ENCODE data around the gene PLCG1. TPM values are rescaled to one million over a fixed set of nuclear protein-coding genes. Genes with fewer than 3 reads are reported as not detected.
A peak's percentile ranks its signal among the peaks of the same experiment; 100 is the strongest.
"Not testable (repeated sequence)": the region's sequence is repeated elsewhere in the genome, so short reads cannot be mapped to it uniquely, and the experiment has no call there.

PLCG1 gene
- polyA plus RNA-seq, 3 donors from 2014 or later = 3.2 to 31.4 (median 7.5) TPM

DNA sequence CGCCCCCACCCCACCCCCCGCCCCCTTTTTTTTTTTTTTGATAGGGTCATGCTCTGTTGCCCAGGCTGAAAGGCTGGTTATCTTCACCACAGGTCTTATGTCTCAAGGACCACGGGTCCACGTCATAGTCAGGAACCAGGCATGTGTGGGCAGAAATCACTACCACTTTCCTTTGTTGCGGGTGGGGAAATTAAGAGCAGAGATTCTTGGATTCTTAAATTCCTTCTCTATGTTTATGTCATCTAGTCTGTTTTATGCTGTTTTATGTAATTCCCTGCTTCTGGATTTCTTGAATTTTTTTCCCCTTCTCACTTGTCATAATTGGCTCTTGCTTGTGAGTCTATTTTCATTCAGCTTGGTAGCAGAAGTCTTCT, 25.8 kb upstream of the PLCG1 start:
- no peaks in the 10 kb centered on the region for H3K4me1 Mint-ChIP-seq
- peaks cover 0 to 3% (median 0%) of the 10 kb centered on the region in 3 donors for H3K27me3 Mint-ChIP-seq (ENCODE audit: low read depth in 3 of 3)
- H3K36me3 Mint-ChIP-seq = peaks cover 23 to 44% (median 26%) of the 10 kb centered on the region in 3 donors
- no peaks in the 10 kb centered on the region for H3K9me3 Mint-ChIP-seq
- H3K27ac Mint-ChIP-seq = peak overlapping the region in 2 of 6 donors; percentile 19 to 64
- DNase-seq = no peak
- no peak overlapping the region for H3K4me3 Mint-ChIP-seq

DNA sequence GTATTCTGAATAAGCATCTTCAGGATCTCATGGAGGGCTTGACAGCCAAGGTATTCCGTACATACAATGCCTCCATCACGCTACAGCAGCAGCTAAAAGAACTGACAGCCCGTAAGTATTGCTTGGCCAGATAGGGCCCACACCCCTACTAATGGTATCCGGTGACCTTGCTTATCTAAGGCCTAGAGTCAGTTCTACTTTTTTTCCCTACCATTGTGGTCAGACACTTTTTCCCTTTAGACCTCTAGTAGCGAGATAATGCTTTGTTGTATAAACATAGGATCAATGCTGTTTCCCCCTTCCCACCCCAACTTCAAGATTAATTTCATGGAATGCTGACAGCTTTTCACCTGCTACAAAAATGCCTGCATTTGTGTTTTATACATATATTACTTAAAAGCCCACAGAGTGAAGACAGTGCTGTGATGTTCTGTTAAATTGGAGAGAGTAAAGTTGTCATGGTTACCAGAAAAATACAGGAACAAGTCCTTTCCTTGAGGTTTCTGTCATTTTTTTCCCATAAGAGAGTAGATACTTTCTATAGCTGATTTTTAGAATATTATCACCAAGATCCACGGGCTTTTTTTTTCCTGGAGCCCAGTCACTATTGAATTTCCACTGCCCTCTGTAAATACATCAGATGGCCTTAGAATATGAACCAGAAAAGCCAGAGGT, 20.9 kb upstream of the PLCG1 start:
- Mint-ChIP-seq H3K27ac (no peak overlapping the region), H3K9me3 (no peaks in the 10 kb centered on the region), H3K27me3 (ENCODE audit: low read depth in 3 of 3) (peaks cover 0 to 3% (median 0%) of the 10 kb centered on the region in 3 donors), H3K4me1 (no peaks in the 10 kb centered on the region), H3K4me3 (no peak overlapping the region), H3K36me3 (peaks cover 33 to 63% (median 41%) of the 10 kb centered on the region in 3 donors)
- DNase-seq = no peak

DNA sequence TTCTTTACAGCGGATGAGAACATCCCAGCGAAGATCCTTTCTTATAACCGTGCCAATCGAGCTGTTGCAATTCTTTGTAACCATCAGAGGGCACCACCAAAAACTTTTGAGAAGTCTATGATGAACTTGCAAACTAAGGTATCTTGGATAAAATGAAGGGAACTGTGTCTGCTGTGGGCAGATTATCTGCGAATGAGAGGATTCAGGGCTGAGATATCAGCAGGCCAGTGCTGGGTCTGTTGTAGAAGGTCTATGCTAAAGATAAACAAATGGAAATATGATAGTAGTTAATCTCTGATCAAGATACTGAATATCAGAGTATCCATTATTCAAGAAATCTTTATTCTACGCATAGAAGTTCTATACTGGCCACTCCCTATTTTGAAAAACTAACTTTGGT, 19.2 kb upstream of the PLCG1 start:
- not testable (repeated sequence) for DNase-seq; H3K4me3 Mint-ChIP-seq; H3K9me3 Mint-ChIP-seq; H3K4me1 Mint-ChIP-seq; H3K27ac Mint-ChIP-seq; H3K27me3 Mint-ChIP-seq (ENCODE audit: low read depth in 3 of 3)
- H3K36me3 Mint-ChIP-seq = peaks cover 32 to 73% (median 52%) of the 10 kb centered on the region in 3 donors

DNA sequence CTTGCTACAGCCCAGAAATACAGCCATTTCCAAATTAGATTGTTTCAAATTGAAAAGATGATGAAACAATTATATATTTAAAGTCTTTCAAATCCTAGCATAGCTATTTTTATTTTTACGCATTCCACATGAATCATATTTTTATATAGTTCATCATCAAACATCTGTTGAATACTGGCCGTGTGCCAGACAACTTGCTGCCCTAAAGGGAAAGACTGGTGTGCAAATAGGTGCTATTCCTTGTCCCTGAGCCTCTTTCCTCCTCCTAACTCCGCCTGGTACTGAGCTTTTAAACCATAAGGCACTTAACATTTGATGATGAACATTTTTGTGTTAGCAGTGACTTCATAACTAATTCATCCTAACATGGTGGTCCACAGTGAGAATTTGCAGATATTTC, 18.7 kb upstream of the PLCG1 start:
- H3K36me3 Mint-ChIP-seq = peaks cover 30 to 73% (median 53%) of the 10 kb centered on the region in 3 donors
- H3K4me1 Mint-ChIP-seq = no peaks in the 10 kb centered on the region
- no peaks in the 10 kb centered on the region for H3K9me3 Mint-ChIP-seq
- peaks cover 0 to 3% (median 0%) of the 10 kb centered on the region in 3 donors for H3K27me3 Mint-ChIP-seq (ENCODE audit: low read depth in 3 of 3)
- DNase-seq = no peak
- no peak overlapping the region for H3K4me3 Mint-ChIP-seq
- peak overlapping the region in 1 of 6 donors; percentile 10 for H3K27ac Mint-ChIP-seq

DNA sequence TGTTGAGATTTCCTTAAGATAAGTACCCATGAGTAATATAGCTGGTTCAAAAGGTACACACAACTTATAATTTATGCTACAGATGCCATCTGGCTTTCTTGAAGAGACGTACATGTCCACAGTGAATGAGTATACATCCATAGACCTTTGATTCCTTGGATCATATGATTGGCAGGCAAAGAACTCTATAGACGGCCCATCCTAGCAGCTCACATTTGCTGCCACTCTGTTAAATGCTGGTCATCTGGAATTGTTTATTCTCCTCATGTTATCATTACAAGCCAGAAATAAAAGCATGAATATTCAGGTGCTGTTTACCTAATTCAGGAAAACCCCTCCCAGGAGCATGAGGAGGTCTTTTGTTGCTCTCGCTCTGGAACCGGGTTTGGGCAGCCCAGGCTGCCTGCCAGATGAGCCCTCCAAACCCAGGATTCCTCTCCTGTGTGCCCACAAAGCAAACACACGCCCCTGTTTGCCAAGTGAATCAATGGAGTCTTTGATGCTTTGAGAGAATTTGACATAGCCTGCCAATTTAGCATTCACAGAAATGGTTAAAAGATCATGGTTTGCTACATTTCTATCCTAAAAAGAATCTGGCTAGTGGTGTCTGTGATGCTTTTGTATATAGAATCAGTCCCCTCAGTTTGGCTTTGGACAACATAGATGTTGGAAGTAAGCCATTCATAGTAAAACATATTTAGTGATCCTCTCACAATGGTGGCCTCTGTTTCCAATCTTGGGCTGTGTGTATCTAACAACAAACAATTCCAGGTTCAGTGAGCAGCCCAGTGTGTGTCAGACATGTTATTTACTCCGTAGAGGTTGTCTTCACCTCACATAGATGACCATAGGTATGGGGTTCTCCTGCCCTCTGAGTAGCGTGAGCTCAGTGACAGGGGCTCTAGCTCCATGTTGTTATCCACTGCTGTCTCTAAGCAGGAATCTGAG, 17.5 kb upstream of the PLCG1 start:
- Mint-ChIP-seq H3K27me3 (ENCODE audit: low read depth in 3 of 3) (peaks cover 0 to 3% (median 0%) of the 10 kb centered on the region in 3 donors), H3K4me1 (no peaks in the 10 kb centered on the region), H3K9me3 (no peaks in the 10 kb centered on the region), H3K36me3 (peaks cover 24 to 71% (median 45%) of the 10 kb centered on the region in 3 donors), H3K4me3 (no peak overlapping the region), H3K27ac (peak overlapping the region in 1 of 6 donors; percentile 44)
- no peak for DNase-seq

DNA sequence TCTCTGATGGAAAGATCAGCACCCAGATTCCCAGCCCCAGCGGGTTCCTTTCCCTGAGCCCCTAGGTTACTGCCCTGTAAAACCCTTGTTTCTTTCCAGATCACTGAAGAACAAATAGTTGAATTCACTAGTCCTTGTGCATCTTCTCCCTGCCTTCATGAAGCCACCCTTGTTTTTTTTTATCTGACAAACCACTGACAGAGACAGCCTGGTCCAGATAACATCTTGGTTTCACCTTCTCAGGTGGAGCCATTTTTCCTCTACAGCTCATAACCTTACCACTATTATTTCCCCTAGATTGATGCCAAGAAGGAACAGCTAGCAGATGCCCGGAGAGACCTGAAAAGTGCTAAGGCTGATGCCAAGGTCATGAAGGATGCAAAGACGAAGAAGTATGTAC, 15.9 kb upstream of the PLCG1 start:
- no peak for DNase-seq
- H3K36me3 Mint-ChIP-seq = peaks cover 22 to 67% (median 32%) of the 10 kb centered on the region in 3 donors
- H3K27me3 Mint-ChIP-seq (ENCODE audit: low read depth in 3 of 3) = peaks cover 0 to 3% (median 0%) of the 10 kb centered on the region in 3 donors
- peak overlapping the region in 1 of 6 donors; percentile 61 for H3K27ac Mint-ChIP-seq
- no peaks in the 10 kb centered on the region for H3K9me3 Mint-ChIP-seq
- H3K4me1 Mint-ChIP-seq = peaks cover 0 to 2% of the 10 kb centered on the region in 2 donors
- no peak overlapping the region for H3K4me3 Mint-ChIP-seq

DNA sequence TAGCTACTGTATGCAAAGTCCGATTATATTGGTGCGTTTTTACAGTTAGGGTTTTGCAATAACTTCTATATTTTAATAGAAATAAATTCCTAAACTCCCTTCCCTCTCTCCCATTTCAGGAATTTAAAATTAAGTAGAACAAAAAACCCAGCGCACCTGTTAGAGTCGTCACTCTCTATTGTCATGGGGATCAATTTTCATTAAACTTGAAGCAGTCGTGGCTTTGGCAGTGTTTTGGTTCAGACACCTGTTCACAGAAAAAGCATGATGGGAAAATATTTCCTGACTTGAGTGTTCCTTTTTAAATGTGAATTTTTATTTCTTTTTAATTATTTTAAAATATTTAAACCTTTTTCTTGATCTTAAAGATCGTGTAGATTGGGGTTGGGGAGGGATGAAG, 13.7 kb upstream of the PLCG1 start:
- Mint-ChIP-seq H3K9me3 (no peaks in the 10 kb centered on the region), H3K4me1 (peaks cover 0 to 2% of the 10 kb centered on the region in 2 donors), H3K36me3 (peaks cover 14 to 59% (median 26%) of the 10 kb centered on the region in 3 donors), H3K4me3 (no peak overlapping the region), H3K27ac (no peak overlapping the region), H3K27me3 (ENCODE audit: low read depth in 3 of 3) (peaks cover 0 to 4% (median 0%) of the 10 kb centered on the region in 3 donors)
- DNase-seq = no peak

DNA sequence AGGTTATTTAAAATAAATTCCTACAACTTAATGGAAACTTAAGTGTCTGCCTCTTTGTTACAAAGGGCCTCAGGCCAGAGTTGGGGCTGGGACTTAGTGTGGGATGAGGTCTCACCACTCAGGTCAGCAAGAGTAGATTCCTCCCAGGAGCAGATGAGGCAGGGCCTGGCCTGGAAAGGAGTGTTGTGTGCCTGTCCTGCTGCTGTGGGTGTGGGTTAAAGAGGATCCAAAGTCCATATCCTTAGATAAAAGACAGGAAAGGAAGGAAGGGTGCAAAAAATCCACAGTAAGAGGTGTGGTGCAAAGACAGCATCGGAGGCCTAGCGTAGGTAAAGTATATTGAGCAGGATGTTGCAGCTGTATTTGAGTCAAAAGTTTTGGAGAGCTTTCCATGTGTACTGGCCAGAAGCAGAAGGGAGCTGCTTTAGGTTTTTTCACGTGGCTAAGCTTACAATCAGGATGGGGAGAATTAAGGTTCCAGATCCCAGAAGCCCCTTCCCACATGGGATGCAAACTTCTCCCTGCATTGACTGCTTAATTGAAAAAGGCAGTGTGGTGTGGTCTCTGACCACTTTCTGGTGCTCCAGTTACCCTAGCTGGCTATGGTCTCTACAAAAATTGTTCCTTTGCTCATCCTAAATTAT, 12.8 kb upstream of the PLCG1 start:
- no peak overlapping the region for H3K4me3 Mint-ChIP-seq
- H3K4me1 Mint-ChIP-seq = peaks cover 0 to 2% of the 10 kb centered on the region in 2 donors
- peaks cover 11 to 53% (median 23%) of the 10 kb centered on the region in 3 donors for H3K36me3 Mint-ChIP-seq
- H3K9me3 Mint-ChIP-seq = no peaks in the 10 kb centered on the region
- H3K27ac Mint-ChIP-seq = peak overlapping the region in 2 of 6 donors; percentile 3 to 45
- no peak for DNase-seq
- H3K27me3 Mint-ChIP-seq (ENCODE audit: low read depth in 3 of 3) = peaks cover 0 to 4% (median 0%) of the 10 kb centered on the region in 3 donors

DNA sequence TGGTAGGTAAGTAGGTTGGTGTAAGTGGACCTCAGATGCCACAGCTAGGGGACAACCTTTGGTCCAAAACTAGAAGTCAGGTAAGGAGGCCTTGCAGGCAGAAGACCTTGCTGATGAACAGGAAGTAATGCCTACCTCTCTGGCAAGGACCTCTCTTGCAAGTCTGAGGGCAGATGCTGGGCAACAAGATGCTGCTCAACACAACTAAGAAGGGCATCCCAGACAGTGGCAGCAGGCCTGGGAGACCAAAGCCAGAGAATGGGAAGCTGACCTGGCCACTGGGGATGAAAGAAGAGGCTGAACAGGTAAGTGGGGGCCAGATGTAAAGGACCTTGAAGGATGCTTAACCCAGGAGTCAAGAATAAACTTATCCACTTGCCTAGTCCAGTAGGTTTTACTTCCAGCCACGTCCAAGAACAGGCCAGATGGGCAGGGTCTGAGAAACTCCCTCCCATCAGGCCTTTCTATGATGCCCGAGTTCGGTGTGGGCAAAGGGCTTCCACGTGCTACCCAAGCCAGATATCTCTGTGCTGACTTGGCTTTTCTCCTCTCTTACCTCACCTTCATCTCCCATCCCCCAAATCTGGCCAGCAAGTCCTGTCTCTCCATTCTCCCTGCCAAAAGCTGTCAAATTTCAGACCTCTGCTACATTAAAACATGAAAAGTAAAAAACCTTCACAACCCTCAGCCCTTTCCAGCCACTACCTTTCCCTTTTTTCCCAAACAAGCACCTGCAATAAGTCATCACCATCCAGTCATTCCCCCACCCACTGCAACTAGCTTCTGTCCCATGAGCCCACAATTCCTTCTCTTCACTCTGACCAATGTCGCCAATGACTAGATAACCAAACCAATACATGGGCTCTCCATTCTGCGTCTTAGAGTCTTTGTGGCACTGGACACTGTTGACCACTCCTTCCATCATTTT, 11.5 kb upstream of the PLCG1 start:
- Mint-ChIP-seq H3K36me3 (peaks cover 16 to 45% (median 18%) of the 10 kb centered on the region in 3 donors), H3K27me3 (ENCODE audit: low read depth in 3 of 3) (peaks cover 0 to 4% (median 0%) of the 10 kb centered on the region in 3 donors), H3K9me3 (no peaks in the 10 kb centered on the region), H3K4me3 (no peak overlapping the region), H3K4me1 (peaks cover 0 to 2% of the 10 kb centered on the region in 2 donors), H3K27ac (peak overlapping the region in 5 of 6 donors; percentile 0 to 53 (median 35))
- DNase-seq = no peak

DNA sequence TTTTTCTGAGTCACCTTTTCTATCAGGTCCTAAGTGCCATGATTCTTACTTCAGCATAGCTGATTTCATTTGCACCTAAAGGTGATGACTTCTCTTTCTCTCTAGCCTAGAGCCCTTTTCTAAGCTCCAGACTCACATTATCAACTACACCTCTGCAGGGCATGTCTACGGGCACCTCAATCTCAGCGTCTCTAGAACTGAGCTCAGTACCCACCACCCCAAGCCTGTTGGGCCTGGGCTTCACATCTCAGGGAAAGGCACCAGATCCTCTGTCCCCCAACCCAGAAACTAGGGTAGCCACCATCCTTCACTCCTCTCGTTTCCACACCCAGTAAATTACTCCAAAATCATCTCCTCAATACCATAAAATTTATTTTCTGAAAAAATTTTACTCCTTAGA, 10.6 kb upstream of the PLCG1 start:
- peaks cover 0 to 4% (median 0%) of the 10 kb centered on the region in 3 donors for H3K27me3 Mint-ChIP-seq (ENCODE audit: low read depth in 3 of 3)
- peak overlapping the region in 4 of 6 donors; percentile 1 to 35 (median 4) for H3K27ac Mint-ChIP-seq
- no peak overlapping the region for H3K4me3 Mint-ChIP-seq
- no peaks in the 10 kb centered on the region for H3K9me3 Mint-ChIP-seq
- DNase-seq = no peak
- peaks cover 0 to 2% of the 10 kb centered on the region in 2 donors for H3K4me1 Mint-ChIP-seq
- H3K36me3 Mint-ChIP-seq = peaks cover 10 to 38% (median 12%) of the 10 kb centered on the region in 3 donors

DNA sequence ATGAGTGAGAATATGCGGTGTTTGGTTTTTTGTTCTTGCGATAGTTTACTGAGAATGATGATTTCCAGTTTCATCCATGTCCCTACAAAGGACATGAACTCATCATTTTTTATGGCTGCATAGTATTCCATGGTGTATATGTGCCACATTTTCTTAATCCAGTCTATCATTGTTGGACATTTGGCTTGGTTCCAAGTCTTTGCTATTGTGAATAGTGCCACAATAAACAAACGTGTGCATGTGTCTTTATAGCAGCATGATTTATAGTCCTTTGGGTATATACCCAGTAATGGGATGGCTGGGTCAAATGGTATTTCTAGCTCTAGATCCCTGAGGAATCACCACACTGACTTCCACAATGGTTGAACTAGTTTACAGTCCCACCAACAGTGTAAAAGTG, 9.0 kb upstream of the PLCG1 start:
- not testable (repeated sequence) for H3K4me3 Mint-ChIP-seq; H3K27me3 Mint-ChIP-seq (ENCODE audit: low read depth in 3 of 3); H3K27ac Mint-ChIP-seq; H3K4me1 Mint-ChIP-seq; DNase-seq; H3K9me3 Mint-ChIP-seq
- peaks cover under 1 to 27% (median 5%) of the 10 kb centered on the region in 3 donors for H3K36me3 Mint-ChIP-seq

DNA sequence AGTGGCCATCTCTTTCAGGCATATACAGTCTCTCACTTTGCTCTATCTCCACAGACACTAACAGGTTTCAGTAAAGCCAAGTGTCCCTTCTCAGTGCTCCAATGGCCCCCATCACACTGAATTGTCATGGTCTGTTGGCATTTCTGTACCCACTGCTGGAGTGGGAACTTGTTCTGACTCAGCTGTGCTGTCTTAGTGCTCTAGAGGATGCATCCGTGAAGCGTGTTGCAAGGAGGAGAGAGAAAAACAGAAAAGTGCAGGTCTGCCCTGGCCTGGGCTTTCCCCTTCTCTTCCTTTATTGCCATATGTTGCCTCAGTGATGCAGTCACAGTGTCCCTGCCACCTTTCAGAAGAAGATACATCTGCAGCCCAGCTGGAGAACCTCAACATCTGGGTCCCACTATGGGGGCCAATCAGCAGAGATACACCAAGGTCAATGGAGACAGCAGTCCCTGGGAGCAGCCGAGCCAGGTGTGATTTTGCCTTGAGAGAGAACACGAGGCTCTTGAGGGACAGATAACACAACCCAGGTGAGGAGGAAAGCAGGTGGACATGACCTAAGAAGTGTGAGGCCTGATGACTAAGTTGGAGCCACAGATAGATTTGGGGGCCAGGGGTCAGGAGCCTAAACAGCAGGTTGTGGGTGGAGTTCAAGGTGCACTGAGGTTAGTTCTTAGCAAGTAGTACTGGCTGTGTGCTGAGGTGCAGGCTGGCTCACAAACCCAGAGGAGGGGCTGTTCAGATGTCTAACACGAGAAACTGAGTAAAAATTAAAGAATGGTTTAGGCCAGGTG, 5.6 kb upstream of the PLCG1 start:
- Mint-ChIP-seq H3K4me3 (no peak overlapping the region), H3K27ac (peak overlapping the region in 1 of 6 donors; percentile 67), H3K9me3 (no peaks in the 10 kb centered on the region), H3K27me3 (ENCODE audit: low read depth in 3 of 3) (peaks cover 3 to 5% (median 4%) of the 10 kb centered on the region in 3 donors), H3K36me3 (peaks cover 0 to 6% (median 5%) of the 10 kb centered on the region in 3 donors), H3K4me1 (peaks cover 13 to 14% of the 10 kb centered on the region in 2 donors)
- no peak for DNase-seq
